Esophagus (tissue), 2 donors: ENCODE results near the gene MEDAG. TPM values are rescaled to one million over a fixed set of nuclear protein-coding genes. Genes with fewer than 3 reads are reported as not detected.

Experiments used
- H3K27ac ChIP-seq, 2 donors: one replicate each; pipeline ENCODE4 v1.5.1; 2013; ENCODE audit warnings: low read depth in 2 of 2, mild to moderate bottlenecking in 2 of 2, inconsistent platforms in 1 of 2, low read length in 1 of 2, moderate library complexity in 1 of 2
- H3K27me3 ChIP-seq, 2 donors: one replicate each; pipeline ENCODE4 v1.6.1; 2013; ENCODE audit warnings: low read length in 2 of 2, control low read depth in 1 of 2, mild to moderate bottlenecking in 1 of 2; ENCODE audit not compliant: insufficient read depth in 2 of 2, control insufficient read depth in 1 of 2
- H3K36me3 ChIP-seq, 2 donors: one replicate each; pipeline ENCODE4 v1.6.1; 2013; ENCODE audit warnings: low read length in 1 of 2; ENCODE audit not compliant: control insufficient read depth in 2 of 2, insufficient read depth in 2 of 2
- H3K4me1 ChIP-seq, 2 donors: one replicate each; pipeline ENCODE4 v1.6.1; 2013; ENCODE audit warnings: low read length in 1 of 2; ENCODE audit not compliant: control insufficient read depth in 2 of 2, insufficient read depth in 2 of 2
- H3K4me3 ChIP-seq, 2 donors: one replicate each; pipeline ENCODE4 v1.5.1; 2013; ENCODE audit warnings: low read length in 2 of 2, mild to moderate bottlenecking in 2 of 2, low read depth in 1 of 2, moderate library complexity in 1 of 2
- H3K9me3 ChIP-seq, 2 donors: one replicate each; pipeline ENCODE4 v1.6.1; 2013; ENCODE audit warnings: mild to moderate bottlenecking in 2 of 2, low read depth in 1 of 2, low read length in 1 of 2, moderate library complexity in 1 of 2; ENCODE audit not compliant: control insufficient read depth in 2 of 2, insufficient read depth in 1 of 2
- WGBS, 2 donors: extraction: QIAGEN DNeasy Blood & Tissue Kit; methylation state at CpG; one replicate each; pipeline ENCODE4 v1.1.7; 2013; 5-methylcytosine and 5-hydroxymethylcytosine counted together
- polyA plus RNA-seq, 2 donors: library from polyadenylated mRNA; stranded (reverse); fragments of 200-250 nt; gene quantifications; one replicate each; pipeline ENCODE4 v1.2.3, GENCODE V29; 2013
- donor health status: healthy with polysubstance abuse.
- donor health status: Bipolar disorder and iron deficiency.

MEDAG gene
- polyA plus RNA-seq, 2 donors: 1.5 to 1.7 TPM

DNA sequence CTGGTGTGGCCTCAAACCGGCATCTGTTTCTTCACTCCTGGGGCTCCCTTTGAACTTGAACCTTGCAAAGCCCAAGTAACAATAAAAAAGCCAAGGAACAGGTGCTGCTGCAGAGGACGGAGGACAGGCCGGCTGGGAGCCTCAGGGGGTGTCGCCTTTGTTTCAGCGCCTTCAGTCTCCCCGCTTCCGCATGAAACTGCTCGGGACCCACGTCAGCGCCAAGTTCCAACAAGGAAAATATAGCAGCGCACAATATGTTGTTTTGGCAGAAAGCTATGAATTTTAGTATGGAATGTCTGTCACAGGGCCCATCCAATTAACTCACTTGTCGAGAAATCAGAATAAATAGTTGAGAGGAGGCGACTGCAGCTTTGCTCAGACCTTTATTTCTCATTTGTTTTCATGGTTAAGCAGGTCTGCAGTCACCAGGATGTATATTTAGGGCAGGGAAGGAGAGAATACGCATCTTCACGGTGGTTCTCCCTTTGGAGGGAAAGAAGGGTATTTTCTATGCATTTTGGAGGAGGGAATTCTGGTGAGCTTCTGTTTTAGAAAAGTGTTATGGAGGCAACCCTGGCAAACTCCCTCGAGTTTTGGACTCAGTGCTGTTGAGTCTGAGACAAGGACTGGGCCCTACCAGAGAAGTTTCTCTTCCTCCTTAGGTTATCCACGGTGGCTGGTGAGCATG lies 34.3 kb upstream of the MEDAG start:
- 87 to 89% methylated on average over 17 of the region's 17 CpGs for WGBS, 2 donors
- H3K36me3 ChIP-seq: no peaks in the 10 kb centered on the region
- H3K27ac ChIP-seq: no peak overlapping the region
- H3K4me3 ChIP-seq: no peak overlapping the region
- no peaks in the 10 kb centered on the region for H3K9me3 ChIP-seq
- H3K4me1 ChIP-seq: peaks cover 2% of the 10 kb centered on the region in 2 donors
- H3K27me3 ChIP-seq: no peaks in the 10 kb centered on the region

DNA sequence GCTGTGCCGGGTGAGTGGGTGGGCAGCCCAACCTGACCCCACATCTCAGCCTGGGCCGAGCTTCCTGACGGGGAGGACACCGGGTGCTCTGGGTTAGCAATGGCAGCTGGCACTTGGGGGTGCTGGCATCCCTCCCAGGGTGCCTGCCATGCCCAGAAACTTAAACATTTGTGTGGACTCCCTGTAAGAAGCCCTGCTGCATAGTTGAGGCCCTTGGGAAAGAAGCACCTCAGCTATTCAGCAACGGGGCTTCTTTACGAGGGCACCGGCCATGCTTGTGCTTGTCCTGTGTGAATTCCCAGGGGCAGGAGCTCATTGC lies 33.8 kb upstream of the MEDAG start:
- peaks cover 2% of the 10 kb centered on the region in 2 donors for H3K4me1 ChIP-seq

DNA sequence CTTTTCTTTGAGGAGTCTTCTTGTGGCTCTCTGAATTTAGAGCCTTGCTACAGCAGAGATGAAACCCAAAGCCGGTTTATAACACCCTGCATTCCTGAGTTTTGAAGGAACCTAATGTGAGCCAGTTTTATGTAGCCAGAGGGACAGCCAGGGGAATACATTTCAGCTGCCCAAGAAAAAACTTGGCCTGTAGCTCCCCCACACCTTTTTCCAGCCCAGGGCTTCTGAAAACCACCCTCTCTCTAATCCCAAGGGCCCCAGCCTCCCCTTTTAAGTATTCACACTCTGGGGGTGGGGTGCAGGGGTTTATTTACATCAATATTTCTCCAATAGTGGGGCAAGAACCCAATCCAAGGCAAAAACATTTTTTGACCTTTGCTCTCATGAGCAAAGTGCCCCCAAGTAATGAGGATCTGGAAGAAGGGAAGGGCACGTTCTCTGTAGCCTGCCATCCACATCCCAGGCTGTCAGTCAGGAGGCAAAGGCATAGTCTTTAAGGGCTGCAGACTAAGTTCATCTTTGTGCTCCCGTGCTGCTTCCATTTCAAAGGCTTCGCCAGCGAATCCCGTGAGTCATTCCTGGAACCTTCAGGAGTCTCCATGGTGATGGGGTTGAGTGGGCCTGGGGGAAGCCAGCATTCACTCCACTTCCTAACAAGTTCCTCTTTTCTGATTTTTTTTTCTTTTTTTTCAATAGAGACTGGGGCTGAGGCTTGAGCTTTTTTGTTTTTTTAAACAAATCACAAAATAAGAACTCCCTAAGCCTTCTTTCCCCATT lies 33.2 kb upstream of the MEDAG start:
- Histone ChIP-seq H3K27ac (no peak overlapping the region), H3K4me3 (no peak overlapping the region), H3K4me1 (peaks cover 2% of the 10 kb centered on the region in 2 donors), H3K27me3 (no peaks in the 10 kb centered on the region), H3K9me3 (no peaks in the 10 kb centered on the region), H3K36me3 (no peaks in the 10 kb centered on the region)
- WGBS, 2 donors: 25 to 27% methylated on average over 6 of the region's 6 CpGs

More for the DNA sequence above, 33.8 kb upstream of the MEDAG start:
- WGBS, 2 donors: 73 to 77% methylated on average over 7 of the region's 7 CpGs
- no peak overlapping the region for H3K4me3 ChIP-seq
- no peaks in the 10 kb centered on the region for H3K27me3 ChIP-seq
- H3K36me3 ChIP-seq: no peaks in the 10 kb centered on the region
- H3K27ac ChIP-seq: no peak overlapping the region
- no peaks in the 10 kb centered on the region for H3K9me3 ChIP-seq

DNA sequence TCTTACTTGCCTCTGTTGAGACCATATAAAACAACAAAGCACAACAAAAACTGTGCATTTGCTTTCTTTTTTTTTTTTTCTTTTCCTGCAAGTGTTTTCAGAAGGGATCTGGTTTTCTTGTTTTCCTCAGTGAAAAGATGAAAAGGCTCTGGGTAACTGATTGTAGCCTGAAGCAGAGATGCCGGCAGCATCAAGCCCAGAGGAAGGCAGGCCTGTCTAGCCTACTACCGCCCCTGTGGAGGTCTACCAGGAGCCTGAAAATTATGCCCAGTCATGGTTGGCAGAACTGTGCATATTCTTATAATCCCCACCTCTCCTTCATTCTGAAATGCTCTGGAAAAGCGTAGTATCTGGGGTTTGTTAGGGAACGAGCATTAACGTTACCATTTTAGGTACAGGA lies 32.6 kb upstream of the MEDAG start:
- Histone ChIP-seq H3K27me3 (no peaks in the 10 kb centered on the region), H3K4me1 (peaks cover 2% of the 10 kb centered on the region in 2 donors), H3K9me3 (no peaks in the 10 kb centered on the region), H3K36me3 (no peaks in the 10 kb centered on the region), H3K27ac (no peak overlapping the region), H3K4me3 (no peak overlapping the region)
- WGBS, 2 donors: 75 to 76% methylated on average over 5 of the region's 5 CpGs

DNA sequence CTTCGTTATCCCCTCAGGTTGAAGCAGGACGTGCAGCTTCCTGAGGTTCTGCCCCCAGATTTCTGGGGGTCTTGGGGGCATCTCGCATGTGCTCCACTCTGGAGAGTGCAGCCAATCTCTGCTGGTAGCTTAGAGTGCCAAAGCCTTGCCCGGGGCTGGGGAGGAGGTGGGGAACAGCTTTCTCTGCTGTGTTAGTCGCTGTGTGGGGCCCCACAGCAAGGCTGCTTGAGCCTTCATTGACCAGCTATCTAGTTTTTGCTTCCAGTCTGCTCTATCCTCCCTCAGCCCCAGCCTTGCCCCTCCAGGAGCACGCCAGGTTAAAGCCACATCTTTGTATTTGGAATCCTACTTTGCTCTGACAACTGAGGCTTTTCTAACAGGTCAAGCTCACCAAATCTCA lies 32.0 kb upstream of the MEDAG start:
- Histone ChIP-seq H3K27me3 (no peaks in the 10 kb centered on the region), H3K27ac (no peak overlapping the region), H3K4me3 (no peak overlapping the region), H3K36me3 (no peaks in the 10 kb centered on the region), H3K9me3 (no peaks in the 10 kb centered on the region), H3K4me1 (peaks cover 2% of the 10 kb centered on the region in 2 donors)
- WGBS, 2 donors: 79% methylated on average over 6 of the region's 6 CpGs

DNA sequence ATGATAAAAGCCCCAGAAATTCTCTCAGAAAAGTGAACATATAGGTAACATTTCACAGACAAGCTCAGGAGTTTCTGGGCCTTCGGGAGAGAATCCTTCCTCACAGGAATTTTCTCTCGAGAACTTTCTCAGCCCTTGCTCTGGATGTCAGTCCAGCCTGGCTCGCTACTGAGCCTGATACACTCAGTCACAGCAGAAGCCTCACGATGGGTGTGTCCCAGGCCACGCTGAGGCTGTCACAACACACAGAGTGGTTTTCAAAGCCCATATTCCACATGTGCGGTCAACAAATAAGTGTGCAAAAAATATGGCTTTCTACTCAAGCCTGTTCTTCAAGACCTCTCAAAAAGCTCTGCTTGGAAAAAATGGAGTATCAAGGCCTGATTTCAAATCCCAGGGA lies 31.5 kb upstream of the MEDAG start:
- no peaks in the 10 kb centered on the region for H3K9me3 ChIP-seq
- H3K27me3 ChIP-seq: no peaks in the 10 kb centered on the region
- H3K27ac ChIP-seq: no peak overlapping the region
- peaks cover 2% of the 10 kb centered on the region in 2 donors for H3K4me1 ChIP-seq
- H3K4me3 ChIP-seq: no peak overlapping the region
- 89% methylated on average over 6 of the region's 6 CpGs for WGBS, 2 donors
- no peaks in the 10 kb centered on the region for H3K36me3 ChIP-seq

DNA sequence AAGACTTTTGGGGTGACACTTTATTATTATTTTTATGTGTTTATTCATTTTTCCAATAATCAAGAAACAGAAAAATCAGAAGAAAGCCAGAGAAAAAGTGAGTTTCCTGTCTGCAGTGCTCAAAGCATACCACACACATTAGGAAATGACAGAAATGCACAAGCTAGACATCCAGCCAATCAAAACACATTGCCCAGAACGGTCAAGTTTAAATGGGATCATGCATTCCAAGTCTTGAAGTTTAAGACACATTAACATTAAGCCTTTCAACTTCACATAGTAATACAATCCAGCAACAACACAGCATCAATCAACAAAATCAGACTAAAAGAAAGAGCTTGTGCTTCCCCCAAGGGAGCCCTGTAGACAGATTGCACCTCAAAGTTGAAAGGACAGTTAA lies 28.7 kb upstream of the MEDAG start:
- 9 to 21% methylated on average over 1 of the region's 1 CpG for WGBS, 2 donors
- Histone ChIP-seq H3K27me3 (no peaks in the 10 kb centered on the region), H3K27ac (no peak overlapping the region), H3K36me3 (no peaks in the 10 kb centered on the region), H3K4me1 (no peaks in the 10 kb centered on the region), H3K9me3 (no peaks in the 10 kb centered on the region), H3K4me3 (no peak overlapping the region)

DNA sequence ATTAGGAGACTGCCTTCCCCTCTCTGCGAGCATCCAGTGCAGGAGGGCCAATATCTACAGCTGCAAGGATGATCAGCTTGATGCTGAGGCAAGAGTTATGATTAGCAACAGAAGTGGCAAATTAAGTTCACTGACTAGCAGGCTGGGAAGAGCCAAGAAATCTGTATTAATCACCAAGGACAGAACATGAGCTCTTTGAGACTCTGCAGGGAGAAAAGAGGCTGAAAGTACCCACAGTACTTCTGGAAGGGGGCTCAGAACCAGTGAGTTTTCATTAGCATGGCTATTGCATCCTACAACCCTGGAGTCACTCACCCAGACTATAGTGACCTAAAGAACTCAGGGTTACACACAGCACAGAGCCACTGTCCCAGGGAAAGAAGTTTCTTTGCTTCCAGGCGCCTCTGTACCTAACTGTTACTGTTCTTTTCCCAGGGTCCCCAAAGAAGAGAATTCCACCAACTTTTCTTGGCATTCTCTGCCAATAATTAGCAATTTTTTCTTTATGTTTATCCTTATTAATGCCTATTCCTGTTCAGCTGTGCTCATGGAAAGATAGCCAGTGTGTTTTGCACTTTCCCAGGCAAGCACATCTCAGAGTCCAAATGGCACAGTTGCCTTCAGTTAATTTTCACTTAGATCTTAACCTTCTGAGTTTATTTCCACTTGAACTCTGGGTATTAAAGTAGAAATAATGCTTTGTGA lies 25.8 kb upstream of the MEDAG start:
- H3K4me3 ChIP-seq: no peak overlapping the region
- no peak overlapping the region for H3K27ac ChIP-seq
- H3K27me3 ChIP-seq: no peaks in the 10 kb centered on the region
- H3K4me1 ChIP-seq: no peaks in the 10 kb centered on the region
- 78 to 83% methylated on average over 2 of the region's 2 CpGs for WGBS, 2 donors
- no peaks in the 10 kb centered on the region for H3K36me3 ChIP-seq
- peaks cover 0 to 3% of the 10 kb centered on the region in 2 donors for H3K9me3 ChIP-seq

DNA sequence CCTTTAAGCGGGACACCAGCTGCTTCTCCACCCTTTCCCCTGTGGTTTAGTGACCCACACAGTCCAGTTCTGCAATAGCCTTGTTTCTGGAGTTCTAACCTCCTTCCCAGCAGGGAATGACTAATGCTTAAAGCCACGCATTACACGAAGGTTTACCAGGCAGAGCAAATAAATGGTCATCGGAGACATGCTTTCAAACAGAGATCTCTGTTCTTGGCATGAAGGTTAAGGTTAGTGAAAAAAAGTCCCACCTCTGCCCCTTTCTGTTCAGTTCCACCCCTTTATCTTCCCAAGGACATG lies 25.3 kb upstream of the MEDAG start:
- H3K27me3 ChIP-seq: no peaks in the 10 kb centered on the region
- no peak overlapping the region for H3K4me3 ChIP-seq
- H3K27ac ChIP-seq: peak overlapping the region; percentile 33 to 63
- H3K4me1 ChIP-seq: no peaks in the 10 kb centered on the region
- WGBS, 2 donors: 49 to 57% methylated on average over 4 of the region's 4 CpGs
- no peaks in the 10 kb centered on the region for H3K36me3 ChIP-seq
- H3K9me3 ChIP-seq: peaks cover 0 to 3% of the 10 kb centered on the region in 2 donors
